H1 (cell line): ENCODE data around the gene ZNF407. TPM values are rescaled to one million over a fixed set of nuclear protein-coding genes. Genes with fewer than 3 reads are reported as not detected.

Experiments
- CBX8 ChIP-seq: fragments of 300-800, 300-1000 bp; sonication (generic); IDR thresholded peaks from 2 replicates; pipeline ENCODE4 v1.7.1; 2016; ENCODE audit warnings: low read depth, low read length, borderline replicate concordance
- YY1 ChIP-seq: IDR thresholded peaks from 2 replicates; pipeline ENCODE4 v1.6.1; 2011; ENCODE audit warnings: low read depth, mild to moderate bottlenecking, low read length
- polyA plus RNA-seq, 7 experiments: library from polyadenylated mRNA; depleted of rRNA in 3 of 7; stranded (reverse) in 5 of 7; unstranded in 2 of 7; fragments of >200 nt in 5 of 7; fragments of 200-250 nt in 2 of 7; gene quantifications; 1 replicate in 5 of 7; 2 replicates in 1 of 7; 4 replicates in 1 of 7; pipeline versions ENCODE4 v1.2.1 to v1.2.3, GENCODE V29; 2011 to 2013; ENCODE audit warnings: missing spikeins in 2 of 7, mixed read lengths in 2 of 7
- total RNA-seq: library from RNA; stranded (reverse); fragmentation: NEBNext Ultra II Directional; extraction: Animal tissue kit (Norgen Biotek cat#: 25700); gene quantifications from 2 replicates; pipeline ENCODE4 v1.2.1, GENCODE V29; 2021
- TF ChIP-seq, protein P1 (sequence below): fragments of 300-600 bp; sonication (generic); IDR thresholded peaks from 2 replicates; pipeline ENCODE4 v1.7.1; 2012; ENCODE audit warnings: low read length, moderate library complexity, mild to moderate bottlenecking, inconsistent platforms; ENCODE audit not compliant: insufficient replicate concordance
- TF ChIP-seq, protein P2 (sequence below): IDR thresholded peaks from 2 replicates; pipeline ENCODE4 v1.6.1; 2012; ENCODE audit warnings: low read length, inconsistent platforms

ZNF407 gene
- total and polyA plus RNA-seq, 2 of the 8 experiments (the other 6 are each of a cell fraction or from before 2014, with no cell fraction given), result 1.5 to 6.8 TPM

DNA sequence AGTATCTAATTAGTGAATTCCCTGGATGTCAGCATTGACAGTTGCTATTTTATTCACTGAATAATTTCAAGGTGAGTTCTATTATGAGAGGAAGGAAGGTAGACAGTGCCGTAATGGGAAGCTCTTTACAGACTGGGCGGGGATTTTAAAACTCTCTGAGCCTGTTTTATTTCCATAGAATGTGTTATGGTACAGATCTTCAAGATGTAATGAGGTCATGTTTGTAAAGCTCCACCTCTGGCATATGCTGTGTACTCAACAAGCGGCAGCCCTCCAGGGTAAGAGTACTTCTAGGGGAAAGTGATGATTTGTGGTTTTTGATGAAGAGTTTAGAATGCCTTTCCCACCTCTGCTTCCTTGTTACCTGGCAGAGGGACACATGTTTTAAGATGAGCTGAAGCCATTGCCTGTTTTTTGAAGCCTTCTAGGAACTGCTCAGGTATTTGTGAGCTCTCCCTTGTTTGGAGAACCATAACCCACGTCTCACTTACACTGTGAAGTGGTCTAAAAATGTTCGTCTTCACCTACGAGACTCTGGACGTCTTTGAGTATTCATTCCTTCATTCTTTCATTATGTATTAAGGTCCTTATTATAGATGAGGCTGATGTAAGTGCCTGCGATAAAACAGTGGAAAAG is 360.0 kb downstream of the ZNF407 start (continued):
- TF ChIP-seq, protein P1, sequence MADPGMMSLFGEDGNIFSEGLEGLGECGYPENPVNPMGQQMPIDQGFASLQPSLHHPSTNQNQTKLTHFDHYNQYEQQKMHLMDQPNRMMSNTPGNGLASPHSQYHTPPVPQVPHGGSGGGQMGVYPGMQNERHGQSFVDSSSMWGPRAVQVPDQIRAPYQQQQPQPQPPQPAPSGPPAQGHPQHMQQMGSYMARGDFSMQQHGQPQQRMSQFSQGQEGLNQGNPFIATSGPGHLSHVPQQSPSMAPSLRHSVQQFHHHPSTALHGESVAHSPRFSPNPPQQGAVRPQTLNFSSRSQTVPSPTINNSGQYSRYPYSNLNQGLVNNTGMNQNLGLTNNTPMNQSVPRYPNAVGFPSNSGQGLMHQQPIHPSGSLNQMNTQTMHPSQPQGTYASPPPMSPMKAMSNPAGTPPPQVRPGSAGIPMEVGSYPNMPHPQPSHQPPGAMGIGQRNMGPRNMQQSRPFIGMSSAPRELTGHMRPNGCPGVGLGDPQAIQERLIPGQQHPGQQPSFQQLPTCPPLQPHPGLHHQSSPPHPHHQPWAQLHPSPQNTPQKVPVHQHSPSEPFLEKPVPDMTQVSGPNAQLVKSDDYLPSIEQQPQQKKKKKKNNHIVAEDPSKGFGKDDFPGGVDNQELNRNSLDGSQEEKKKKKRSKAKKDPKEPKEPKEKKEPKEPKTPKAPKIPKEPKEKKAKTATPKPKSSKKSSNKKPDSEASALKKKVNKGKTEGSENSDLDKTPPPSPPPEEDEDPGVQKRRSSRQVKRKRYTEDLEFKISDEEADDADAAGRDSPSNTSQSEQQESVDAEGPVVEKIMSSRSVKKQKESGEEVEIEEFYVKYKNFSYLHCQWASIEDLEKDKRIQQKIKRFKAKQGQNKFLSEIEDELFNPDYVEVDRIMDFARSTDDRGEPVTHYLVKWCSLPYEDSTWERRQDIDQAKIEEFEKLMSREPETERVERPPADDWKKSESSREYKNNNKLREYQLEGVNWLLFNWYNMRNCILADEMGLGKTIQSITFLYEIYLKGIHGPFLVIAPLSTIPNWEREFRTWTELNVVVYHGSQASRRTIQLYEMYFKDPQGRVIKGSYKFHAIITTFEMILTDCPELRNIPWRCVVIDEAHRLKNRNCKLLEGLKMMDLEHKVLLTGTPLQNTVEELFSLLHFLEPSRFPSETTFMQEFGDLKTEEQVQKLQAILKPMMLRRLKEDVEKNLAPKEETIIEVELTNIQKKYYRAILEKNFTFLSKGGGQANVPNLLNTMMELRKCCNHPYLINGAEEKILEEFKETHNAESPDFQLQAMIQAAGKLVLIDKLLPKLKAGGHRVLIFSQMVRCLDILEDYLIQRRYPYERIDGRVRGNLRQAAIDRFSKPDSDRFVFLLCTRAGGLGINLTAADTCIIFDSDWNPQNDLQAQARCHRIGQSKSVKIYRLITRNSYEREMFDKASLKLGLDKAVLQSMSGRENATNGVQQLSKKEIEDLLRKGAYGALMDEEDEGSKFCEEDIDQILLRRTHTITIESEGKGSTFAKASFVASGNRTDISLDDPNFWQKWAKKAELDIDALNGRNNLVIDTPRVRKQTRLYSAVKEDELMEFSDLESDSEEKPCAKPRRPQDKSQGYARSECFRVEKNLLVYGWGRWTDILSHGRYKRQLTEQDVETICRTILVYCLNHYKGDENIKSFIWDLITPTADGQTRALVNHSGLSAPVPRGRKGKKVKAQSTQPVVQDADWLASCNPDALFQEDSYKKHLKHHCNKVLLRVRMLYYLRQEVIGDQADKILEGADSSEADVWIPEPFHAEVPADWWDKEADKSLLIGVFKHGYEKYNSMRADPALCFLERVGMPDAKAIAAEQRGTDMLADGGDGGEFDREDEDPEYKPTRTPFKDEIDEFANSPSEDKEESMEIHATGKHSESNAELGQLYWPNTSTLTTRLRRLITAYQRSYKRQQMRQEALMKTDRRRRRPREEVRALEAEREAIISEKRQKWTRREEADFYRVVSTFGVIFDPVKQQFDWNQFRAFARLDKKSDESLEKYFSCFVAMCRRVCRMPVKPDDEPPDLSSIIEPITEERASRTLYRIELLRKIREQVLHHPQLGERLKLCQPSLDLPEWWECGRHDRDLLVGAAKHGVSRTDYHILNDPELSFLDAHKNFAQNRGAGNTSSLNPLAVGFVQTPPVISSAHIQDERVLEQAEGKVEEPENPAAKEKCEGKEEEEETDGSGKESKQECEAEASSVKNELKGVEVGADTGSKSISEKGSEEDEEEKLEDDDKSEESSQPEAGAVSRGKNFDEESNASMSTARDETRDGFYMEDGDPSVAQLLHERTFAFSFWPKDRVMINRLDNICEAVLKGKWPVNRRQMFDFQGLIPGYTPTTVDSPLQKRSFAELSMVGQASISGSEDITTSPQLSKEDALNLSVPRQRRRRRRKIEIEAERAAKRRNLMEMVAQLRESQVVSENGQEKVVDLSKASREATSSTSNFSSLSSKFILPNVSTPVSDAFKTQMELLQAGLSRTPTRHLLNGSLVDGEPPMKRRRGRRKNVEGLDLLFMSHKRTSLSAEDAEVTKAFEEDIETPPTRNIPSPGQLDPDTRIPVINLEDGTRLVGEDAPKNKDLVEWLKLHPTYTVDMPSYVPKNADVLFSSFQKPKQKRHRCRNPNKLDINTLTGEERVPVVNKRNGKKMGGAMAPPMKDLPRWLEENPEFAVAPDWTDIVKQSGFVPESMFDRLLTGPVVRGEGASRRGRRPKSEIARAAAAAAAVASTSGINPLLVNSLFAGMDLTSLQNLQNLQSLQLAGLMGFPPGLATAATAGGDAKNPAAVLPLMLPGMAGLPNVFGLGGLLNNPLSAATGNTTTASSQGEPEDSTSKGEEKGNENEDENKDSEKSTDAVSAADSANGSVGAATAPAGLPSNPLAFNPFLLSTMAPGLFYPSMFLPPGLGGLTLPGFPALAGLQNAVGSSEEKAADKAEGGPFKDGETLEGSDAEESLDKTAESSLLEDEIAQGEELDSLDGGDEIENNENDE, result no peak
- TF ChIP-seq, protein P2, sequence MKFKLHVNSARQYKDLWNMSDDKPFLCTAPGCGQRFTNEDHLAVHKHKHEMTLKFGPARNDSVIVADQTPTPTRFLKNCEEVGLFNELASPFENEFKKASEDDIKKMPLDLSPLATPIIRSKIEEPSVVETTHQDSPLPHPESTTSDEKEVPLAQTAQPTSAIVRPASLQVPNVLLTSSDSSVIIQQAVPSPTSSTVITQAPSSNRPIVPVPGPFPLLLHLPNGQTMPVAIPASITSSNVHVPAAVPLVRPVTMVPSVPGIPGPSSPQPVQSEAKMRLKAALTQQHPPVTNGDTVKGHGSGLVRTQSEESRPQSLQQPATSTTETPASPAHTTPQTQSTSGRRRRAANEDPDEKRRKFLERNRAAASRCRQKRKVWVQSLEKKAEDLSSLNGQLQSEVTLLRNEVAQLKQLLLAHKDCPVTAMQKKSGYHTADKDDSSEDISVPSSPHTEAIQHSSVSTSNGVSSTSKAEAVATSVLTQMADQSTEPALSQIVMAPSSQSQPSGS, result no peak
- TF ChIP-seq CBX8, result no peak
- no peak for TF ChIP-seq YY1
